AG10803 (cell line): ENCODE measurements around the gene ITPR3.

Experiments
- DNase-seq: peaks from one replicate; pipeline ENCODE4 v3.0.0; 2010; ENCODE audit warnings: low read depth
- H3K4me3 ChIP-seq: 2 replicates; pipeline ENCODE4 v1.5.1; 2011; ENCODE audit warnings: mild to moderate bottlenecking, low read length, control low read depth
- TF ChIP-seq, protein P1 (sequence below): conservative IDR thresholded peaks from 2 replicates; pipeline ENCODE4 v1.5.1; 2011; ENCODE audit warnings: mild to moderate bottlenecking, low read length, control low read depth, inconsistent platforms

ITPR3 gene

DNA sequence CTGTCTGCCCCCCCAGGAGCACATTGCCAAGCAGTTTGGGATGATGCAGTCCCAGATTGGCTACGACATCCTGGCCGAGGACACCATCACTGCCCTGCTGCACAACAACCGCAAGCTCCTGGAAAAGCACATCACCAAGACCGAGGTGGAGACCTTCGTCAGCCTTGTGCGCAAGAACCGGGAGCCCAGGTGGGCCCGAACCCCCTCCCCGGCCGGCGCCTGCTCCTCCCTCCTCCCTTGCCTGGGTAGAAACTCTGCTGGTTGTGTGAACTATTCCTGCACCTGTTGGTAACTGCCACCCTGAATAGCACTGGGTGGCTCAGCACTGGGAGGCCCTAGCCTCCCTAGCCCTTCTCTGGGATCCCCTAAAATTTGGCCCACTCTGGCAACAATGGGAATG lies 46.7 kb downstream of the ITPR3 start:
- TF ChIP-seq, protein P1, sequence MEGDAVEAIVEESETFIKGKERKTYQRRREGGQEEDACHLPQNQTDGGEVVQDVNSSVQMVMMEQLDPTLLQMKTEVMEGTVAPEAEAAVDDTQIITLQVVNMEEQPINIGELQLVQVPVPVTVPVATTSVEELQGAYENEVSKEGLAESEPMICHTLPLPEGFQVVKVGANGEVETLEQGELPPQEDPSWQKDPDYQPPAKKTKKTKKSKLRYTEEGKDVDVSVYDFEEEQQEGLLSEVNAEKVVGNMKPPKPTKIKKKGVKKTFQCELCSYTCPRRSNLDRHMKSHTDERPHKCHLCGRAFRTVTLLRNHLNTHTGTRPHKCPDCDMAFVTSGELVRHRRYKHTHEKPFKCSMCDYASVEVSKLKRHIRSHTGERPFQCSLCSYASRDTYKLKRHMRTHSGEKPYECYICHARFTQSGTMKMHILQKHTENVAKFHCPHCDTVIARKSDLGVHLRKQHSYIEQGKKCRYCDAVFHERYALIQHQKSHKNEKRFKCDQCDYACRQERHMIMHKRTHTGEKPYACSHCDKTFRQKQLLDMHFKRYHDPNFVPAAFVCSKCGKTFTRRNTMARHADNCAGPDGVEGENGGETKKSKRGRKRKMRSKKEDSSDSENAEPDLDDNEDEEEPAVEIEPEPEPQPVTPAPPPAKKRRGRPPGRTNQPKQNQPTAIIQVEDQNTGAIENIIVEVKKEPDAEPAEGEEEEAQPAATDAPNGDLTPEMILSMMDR = no peak
- DNase-seq = no peak
- H3K4me3 ChIP-seq = no peak overlapping the region

GRCh38 chr6:33668328-33668727 lies 47.2 kb downstream of the ITPR3 start:
- H3K4me3 ChIP-seq = no peak overlapping the region
- TF ChIP-seq, protein P1 = no peak
- DNase-seq = no peak

- TF ChIP-seq, protein P1 = no peak
- H3K4me3 ChIP-seq = no peak overlapping the region
- DNase-seq = no peak
Observed at GRCh38 chr6:33668914-33669313, 47.8 kb downstream of the ITPR3 start.

DNA sequence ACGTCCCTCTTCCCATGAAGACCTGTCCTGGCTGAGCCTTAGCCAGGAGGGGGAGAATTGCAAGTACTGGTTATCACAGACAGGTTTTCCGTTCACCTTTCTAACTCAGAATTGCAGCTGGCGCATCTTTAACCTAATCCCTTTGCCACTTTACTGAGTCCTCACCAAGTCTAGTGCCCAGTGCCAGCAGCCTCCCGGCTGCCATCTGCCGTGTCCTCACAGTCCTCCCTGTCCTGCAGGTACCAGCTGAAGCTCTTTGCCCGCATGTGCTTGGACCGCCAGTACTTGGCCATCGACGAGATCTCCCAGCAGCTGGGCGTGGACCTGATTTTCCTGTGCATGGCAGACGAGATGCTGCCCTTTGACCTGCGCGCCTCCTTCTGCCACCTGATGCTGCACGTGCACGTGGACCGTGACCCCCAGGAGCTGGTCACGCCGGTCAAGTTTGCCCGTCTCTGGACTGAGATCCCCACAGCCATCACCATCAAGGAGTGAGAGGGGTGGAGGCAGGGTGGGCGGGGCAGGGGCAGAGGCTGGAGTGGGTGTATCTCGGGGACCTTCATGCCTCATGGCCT lies 49.1 kb downstream of the ITPR3 start:
- no peak for DNase-seq
- H3K4me3 ChIP-seq = no peak overlapping the region
- TF ChIP-seq, protein P1 = no peak

DNA sequence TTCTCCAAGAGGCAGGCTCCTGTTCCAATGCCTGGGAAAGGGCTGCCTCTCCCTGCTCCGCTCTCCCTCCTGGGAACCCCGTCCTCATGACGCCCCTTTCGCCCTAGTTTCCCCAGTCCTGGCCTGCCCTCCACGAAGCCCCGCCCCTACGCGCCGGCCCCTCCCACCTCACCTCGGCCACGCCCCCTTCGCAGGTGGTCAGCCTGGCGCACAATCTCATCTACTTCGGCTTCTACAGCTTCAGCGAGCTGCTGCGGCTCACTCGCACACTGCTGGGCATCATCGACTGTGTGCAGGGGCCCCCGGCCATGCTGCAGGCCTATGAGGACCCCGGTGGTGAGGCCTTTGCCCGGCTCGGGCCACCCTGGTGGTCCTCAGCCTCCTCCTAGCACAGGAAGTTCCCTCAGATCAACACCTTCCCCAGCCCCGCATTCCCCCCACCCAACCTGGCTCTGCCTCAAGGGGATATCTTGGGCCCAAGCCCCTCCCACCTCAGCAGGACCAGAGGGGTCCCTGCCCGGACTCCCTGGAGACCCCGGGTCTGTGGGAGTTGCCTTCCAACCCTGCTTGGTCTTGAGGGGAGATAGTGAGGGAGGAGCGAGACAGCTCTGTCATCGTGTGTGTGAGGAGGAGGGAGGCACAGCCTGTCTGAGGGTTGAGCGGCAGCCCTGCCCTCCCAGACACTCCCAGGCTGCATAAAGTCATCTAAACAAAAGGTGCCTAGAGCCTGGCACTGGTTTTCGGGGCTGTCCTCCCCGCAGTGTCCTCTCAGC lies 50.0 kb downstream of the ITPR3 start:
- no peak for DNase-seq
- TF ChIP-seq, protein P1 = no peak
- no peak overlapping the region for H3K4me3 ChIP-seq

GRCh38 chr6:33671744-33672072 lies 50.6 kb downstream of the ITPR3 start:
- no peak overlapping the region for H3K4me3 ChIP-seq
- no peak for DNase-seq
- TF ChIP-seq, protein P1 = no peak

DNA sequence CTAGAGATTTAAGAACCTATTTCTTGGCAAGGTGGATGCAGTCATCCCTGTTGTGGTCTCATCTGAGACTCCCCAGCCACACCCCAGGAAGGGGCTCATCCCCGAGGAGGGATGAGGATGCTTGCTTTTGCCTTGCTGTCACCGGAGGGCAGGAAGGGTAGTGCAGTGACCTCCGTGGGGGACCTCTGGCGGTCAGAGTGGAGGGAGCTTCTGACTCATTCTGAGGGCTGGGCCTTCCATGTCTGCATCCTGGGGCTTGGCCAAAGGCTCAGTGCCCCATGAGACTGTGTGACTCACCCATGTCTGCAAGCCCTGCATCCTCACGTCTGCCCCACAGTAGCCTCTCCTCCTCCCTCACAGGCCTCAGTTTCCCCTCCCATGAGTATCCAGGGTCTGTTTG lies 51.7 kb downstream of the ITPR3 start:
- H3K4me3 ChIP-seq = no peak overlapping the region
- TF ChIP-seq, protein P1 = peak; percentile 78
- DNase-seq = peak; percentile 95
